Kidney epithelial cell (primary cell): ENCODE results near the gene PUS10. TPM values are rescaled to one million over a fixed set of nuclear protein-coding genes. Genes with fewer than 3 reads are reported as not detected.

Experiments
- DNase-seq: peaks from one replicate; pipeline ENCODE4 v3.0.0-alpha.2; 2010; ENCODE audit warnings: low read depth
- H3K27me3 ChIP-seq: 2 replicates; pipeline ENCODE4 v1.6.0; 2011; ENCODE audit warnings: low read length; ENCODE audit not compliant: control insufficient read depth, insufficient read depth
- H3K36me3 ChIP-seq: 2 replicates; pipeline ENCODE4 v1.5.1; 2011; ENCODE audit warnings: low read length; ENCODE audit not compliant: control insufficient read depth, insufficient read depth
- H3K4me3 ChIP-seq: 2 replicates; pipeline ENCODE4 v1.5.1; 2011; ENCODE audit warnings: low read depth, mild to moderate bottlenecking, control low read depth, low read length
- total RNA-seq: library from RNA; depleted of rRNA; stranded (reverse); fragments of >200 nt; gene quantifications from 2 replicates; pipeline ENCODE4 v1.2.3, GENCODE V29; 2015
- TF ChIP-seq, protein P1 (sequence below): IDR thresholded peaks from 2 replicates; pipeline ENCODE4 v1.5.1; 2011; ENCODE audit warnings: mild to moderate bottlenecking, moderate library complexity, low read length, control low read depth, inconsistent platforms; ENCODE audit not compliant: insufficient read depth, poor library complexity, severe bottlenecking

The PUS10 gene
- total RNA-seq, 1 donor from 2014 or later = 8.9 TPM

DNA sequence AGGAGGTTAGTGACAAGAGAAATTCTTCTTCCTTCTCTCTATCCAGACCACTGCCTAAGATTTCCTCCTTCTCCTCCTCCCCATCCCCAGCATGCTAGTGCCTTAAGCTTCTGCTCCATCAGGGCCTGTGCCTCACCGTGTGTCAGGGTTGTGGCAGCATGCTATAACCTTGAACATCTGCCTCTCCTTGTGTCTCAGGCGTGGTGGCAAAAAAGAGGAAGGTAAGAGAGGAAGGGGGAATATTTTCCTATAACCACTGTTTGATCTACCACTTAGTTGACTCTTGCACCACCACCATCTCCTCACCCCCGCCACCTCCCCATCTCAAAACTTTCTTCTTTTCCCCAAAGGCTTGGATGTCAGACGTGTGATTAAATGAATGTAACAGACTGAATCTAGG lies 38.8 kb downstream of the PUS10 start:
- TF ChIP-seq, protein P1, sequence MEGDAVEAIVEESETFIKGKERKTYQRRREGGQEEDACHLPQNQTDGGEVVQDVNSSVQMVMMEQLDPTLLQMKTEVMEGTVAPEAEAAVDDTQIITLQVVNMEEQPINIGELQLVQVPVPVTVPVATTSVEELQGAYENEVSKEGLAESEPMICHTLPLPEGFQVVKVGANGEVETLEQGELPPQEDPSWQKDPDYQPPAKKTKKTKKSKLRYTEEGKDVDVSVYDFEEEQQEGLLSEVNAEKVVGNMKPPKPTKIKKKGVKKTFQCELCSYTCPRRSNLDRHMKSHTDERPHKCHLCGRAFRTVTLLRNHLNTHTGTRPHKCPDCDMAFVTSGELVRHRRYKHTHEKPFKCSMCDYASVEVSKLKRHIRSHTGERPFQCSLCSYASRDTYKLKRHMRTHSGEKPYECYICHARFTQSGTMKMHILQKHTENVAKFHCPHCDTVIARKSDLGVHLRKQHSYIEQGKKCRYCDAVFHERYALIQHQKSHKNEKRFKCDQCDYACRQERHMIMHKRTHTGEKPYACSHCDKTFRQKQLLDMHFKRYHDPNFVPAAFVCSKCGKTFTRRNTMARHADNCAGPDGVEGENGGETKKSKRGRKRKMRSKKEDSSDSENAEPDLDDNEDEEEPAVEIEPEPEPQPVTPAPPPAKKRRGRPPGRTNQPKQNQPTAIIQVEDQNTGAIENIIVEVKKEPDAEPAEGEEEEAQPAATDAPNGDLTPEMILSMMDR = no peak
- no peak for DNase-seq
- no peaks in the 10 kb centered on the region for H3K27me3 ChIP-seq
- no peak overlapping the region for H3K4me3 ChIP-seq
- H3K36me3 ChIP-seq = no peaks in the 10 kb centered on the region

DNA sequence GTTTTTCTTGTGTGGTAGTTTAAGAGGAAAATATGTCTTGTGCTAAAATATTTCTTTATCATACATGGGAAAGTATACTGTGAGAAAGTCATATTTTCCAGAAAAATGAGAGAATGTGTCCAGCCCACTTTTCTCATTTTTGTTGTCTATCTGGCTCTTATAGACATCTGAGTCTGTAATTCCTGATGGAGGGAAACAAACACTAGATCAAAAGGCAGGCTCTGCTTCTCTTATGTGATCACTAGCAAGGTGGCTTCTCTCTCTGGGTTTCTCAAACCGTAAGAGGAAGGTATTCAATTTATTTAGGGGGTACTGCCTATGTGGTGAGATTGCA lies 40.5 kb downstream of the PUS10 start:
- Histone ChIP-seq H3K4me3 (no peak overlapping the region), H3K27me3 (no peaks in the 10 kb centered on the region), H3K36me3 (no peaks in the 10 kb centered on the region)
- TF ChIP-seq, protein P1 = no peak
- DNase-seq = no peak

DNA sequence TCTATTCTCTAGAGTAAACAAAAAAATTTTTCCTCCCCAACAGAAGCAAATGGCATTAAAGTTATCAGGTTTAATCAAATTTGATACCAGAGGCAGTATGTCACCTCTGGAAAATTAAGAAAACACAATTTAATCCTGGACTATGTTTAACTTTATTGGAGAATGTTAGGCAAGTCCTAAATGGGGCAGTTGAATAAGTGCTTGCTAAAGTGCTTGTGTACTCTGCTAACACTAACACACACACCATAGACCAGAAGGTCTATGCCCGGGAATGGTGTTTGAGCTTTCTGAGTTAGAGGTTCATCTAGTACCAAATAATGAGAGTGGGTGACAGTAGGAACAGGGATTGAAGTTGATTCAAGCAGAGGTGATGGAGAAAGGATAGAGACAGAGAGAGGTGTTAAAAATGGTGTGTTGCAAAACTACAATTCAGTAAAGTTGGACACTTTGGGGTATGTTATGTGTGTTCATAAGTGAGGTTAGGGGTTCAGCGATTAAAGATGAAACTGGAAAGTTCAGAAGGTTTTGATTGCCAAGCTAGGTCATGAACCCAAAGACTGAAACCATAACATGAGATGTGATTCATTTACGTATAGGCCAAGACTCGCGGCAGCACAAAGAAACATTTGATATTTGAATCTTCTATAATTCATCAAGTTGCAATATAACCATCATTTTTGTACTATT lies 41.0 kb downstream of the PUS10 start:
- DNase-seq = no peak
- Histone ChIP-seq H3K4me3 (no peak overlapping the region), H3K36me3 (no peaks in the 10 kb centered on the region), H3K27me3 (no peaks in the 10 kb centered on the region)
- TF ChIP-seq, protein P1 = no peak

DNA sequence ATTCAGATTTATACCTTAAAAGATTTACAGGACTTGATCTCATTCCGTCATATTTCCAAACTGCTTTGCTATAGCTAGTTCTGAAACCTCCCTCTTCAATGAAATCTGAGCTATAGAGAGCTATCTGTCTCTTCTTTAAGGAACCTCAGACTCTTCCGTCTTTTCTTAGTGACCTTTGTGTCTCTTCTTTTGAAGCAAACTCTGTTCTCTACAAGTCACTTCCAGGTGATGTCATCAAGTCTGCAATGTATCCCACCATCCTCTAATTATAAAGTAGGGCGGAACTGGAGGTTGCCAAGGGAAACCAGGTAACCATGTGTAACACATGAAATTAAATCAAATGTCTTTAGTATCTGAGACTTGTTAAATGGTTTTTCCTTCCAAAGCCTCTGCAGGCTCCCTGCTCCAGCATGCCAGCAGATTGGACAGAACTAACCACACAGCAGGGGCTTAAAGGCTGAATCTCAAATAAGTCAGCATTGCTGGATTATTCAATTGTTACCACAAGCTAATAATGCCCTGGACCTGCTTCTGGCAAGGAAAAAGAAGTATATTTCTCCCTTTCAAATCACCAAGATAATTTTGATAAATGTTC lies 41.7 kb downstream of the PUS10 start:
- Histone ChIP-seq H3K4me3 (no peak overlapping the region), H3K36me3 (no peaks in the 10 kb centered on the region), H3K27me3 (no peaks in the 10 kb centered on the region)
- DNase-seq = no peak
- TF ChIP-seq, protein P1 = no peak

DNA sequence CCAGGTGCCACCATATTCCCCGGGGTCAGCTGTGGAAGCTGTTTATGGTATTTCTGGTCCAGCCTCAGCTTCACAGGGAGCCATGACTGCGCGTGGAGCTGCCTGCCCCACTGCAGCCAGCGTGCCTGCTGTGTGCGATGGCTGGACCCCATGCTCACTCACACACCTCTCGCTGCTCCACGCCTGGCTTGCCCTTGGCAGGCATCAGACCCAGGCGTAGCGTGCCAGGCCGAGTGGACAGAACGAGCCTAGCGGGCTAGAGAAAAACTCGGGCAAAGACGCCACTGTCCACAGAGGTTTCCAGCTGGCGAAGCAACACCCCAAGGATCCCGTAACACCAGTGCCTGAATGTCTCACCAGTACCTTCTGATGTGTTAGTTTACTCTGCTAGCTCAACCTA lies 43.4 kb downstream of the PUS10 start:
- Histone ChIP-seq H3K36me3 (no peaks in the 10 kb centered on the region), H3K4me3 (no peak overlapping the region), H3K27me3 (no peaks in the 10 kb centered on the region)
- DNase-seq = no peak
- TF ChIP-seq, protein P1 = no peak

DNA sequence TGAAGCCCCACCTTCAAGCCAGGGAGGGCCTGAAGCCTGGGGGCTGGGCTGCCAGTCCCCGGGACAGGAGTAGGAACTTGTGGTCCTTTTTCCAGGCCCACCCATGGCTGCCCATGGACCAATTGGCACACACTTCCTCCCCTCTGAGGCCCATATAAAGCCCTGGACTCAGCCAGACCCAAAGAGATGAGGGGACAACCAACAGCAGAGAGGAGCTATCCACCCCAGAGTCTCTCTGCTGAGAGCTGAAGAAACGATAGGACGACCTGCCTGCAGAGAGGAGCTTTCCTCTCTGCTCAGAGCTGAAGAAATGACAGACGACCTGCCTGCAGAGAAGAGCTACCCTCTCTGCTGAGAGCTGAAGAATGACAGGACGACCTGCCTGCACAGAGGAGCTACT lies 44.4 kb downstream of the PUS10 start:
- no peak for DNase-seq
- no peak overlapping the region for H3K4me3 ChIP-seq
- H3K36me3 ChIP-seq = no peaks in the 10 kb centered on the region
- TF ChIP-seq, protein P1 = no peak
- H3K27me3 ChIP-seq = no peaks in the 10 kb centered on the region
